CD8-positive, alpha-beta memory T cell (primary cell): ENCODE data around the gene PEX26. TPM values are rescaled to one million over a fixed set of nuclear protein-coding genes. Genes with fewer than 3 reads are reported as not detected.
A peak's percentile ranks its signal among the peaks of the same experiment; 100 is the strongest.
"Not testable (repeated sequence)": the region's sequence is repeated elsewhere in the genome, so short reads cannot be mapped to it uniquely, and the experiment has no call there.

Experiments
- CTCF ChIA-PET: fragments of 350-600 bp; sonication (Branson Sonifier 250); formaldehyde crosslinking; loops from one replicate; lab custom pipeline; 2021; ENCODE audit warnings: antibody characterized with exemption; lab: Charles Lee
- POLR2A ChIA-PET: fragments of 350-600 bp; sonication (Branson Sonifier 250); formaldehyde crosslinking; loops from one replicate; lab custom pipeline; 2021; ENCODE audit warnings: antibody characterized with exemption; lab: Charles Lee
- DNase-seq, 5 donors: peaks; one replicate each; pipeline versions ENCODE4 v3.0.0 to v3.0.0-alpha.2; 2020 to 2022; ENCODE audit warnings: mixed read lengths in 1 of 5
- H3K27ac ChIP-seq: one replicate; pipeline ENCODE4 v1.7.0; 2013; ENCODE audit warnings: low read depth, mild to moderate bottlenecking, low read length, moderate library complexity
- H3K27me3 ChIP-seq: 2 replicates; pipeline ENCODE4 v1.7.0; 2013; ENCODE audit warnings: low read length, mild to moderate bottlenecking; ENCODE audit not compliant: insufficient read depth, poor library complexity, severe bottlenecking
- H3K36me3 ChIP-seq: 2 replicates; pipeline ENCODE4 v1.7.0; 2013; ENCODE audit warnings: mild to moderate bottlenecking, low read length, moderate library complexity; ENCODE audit not compliant: insufficient read depth
- H3K4me1 ChIP-seq: 2 replicates; pipeline ENCODE4 v1.7.0; 2013; ENCODE audit warnings: mild to moderate bottlenecking, low read length, moderate library complexity; ENCODE audit not compliant: insufficient read depth
- H3K4me3 ChIP-seq: 2 replicates; pipeline ENCODE4 v1.7.0; 2013; ENCODE audit warnings: mild to moderate bottlenecking, low read length
- H3K9me3 ChIP-seq: 2 replicates; pipeline ENCODE4 v1.7.0; 2013; ENCODE audit warnings: mild to moderate bottlenecking, low read length
- H3K27ac Mint-ChIP-seq, 8 donors: one replicate each; pipeline ENCODE4 v1.8.0; 2020 to 2021; ENCODE audit warnings: mixed read lengths in 8 of 8, mild to moderate bottlenecking in 6 of 8, inconsistent platforms in 3 of 8, moderate library complexity in 3 of 8
- H3K27me3 Mint-ChIP-seq, 2 donors: one replicate each; pipeline ENCODE4 v1.8.0; 2020 to 2021; ENCODE audit warnings: mixed read lengths in 2 of 2, mild to moderate bottlenecking in 1 of 2, moderate library complexity in 1 of 2
- H3K36me3 Mint-ChIP-seq, 3 donors: one replicate each; pipeline ENCODE4 v1.8.0; 2020 to 2021; ENCODE audit warnings: mixed read lengths in 3 of 3, inconsistent platforms in 1 of 3, mild to moderate bottlenecking in 1 of 3
- H3K4me1 Mint-ChIP-seq, 3 donors: one replicate each; pipeline ENCODE4 v1.8.0; 2020 to 2021; ENCODE audit warnings: mixed read lengths in 3 of 3, inconsistent platforms in 1 of 3, mild to moderate bottlenecking in 1 of 3
- H3K4me3 Mint-ChIP-seq, 7 donors: one replicate each; pipeline ENCODE4 v1.8.0; 2020 to 2021; ENCODE audit warnings: mixed read lengths in 7 of 7, mild to moderate bottlenecking in 6 of 7, moderate library complexity in 4 of 7, inconsistent platforms in 2 of 7
- H3K9me3 Mint-ChIP-seq, 5 donors: one replicate each; pipeline ENCODE4 v1.8.0; 2020 to 2022; ENCODE audit warnings: mixed read lengths in 5 of 5, mild to moderate bottlenecking in 3 of 5, moderate library complexity in 2 of 5, inconsistent platforms in 1 of 5
- polyA plus RNA-seq: library from polyadenylated mRNA; unstranded; fragments of 300-500 nt; fragmentation: Illumina TruSeq; gene quantifications from one replicate; pipeline ENCODE4 v1.2.3, GENCODE V29; 2021
- total RNA-seq, 2 experiments: library from RNA; stranded (reverse); gene quantifications; one replicate each; pipeline ENCODE4 v1.2.3, GENCODE V29; 2021

PEX26 gene
- total and polyA plus RNA-seq, 3 experiments from 2014 or later, result 6.0 to 59.3 (median 56.7) TPM

DNA sequence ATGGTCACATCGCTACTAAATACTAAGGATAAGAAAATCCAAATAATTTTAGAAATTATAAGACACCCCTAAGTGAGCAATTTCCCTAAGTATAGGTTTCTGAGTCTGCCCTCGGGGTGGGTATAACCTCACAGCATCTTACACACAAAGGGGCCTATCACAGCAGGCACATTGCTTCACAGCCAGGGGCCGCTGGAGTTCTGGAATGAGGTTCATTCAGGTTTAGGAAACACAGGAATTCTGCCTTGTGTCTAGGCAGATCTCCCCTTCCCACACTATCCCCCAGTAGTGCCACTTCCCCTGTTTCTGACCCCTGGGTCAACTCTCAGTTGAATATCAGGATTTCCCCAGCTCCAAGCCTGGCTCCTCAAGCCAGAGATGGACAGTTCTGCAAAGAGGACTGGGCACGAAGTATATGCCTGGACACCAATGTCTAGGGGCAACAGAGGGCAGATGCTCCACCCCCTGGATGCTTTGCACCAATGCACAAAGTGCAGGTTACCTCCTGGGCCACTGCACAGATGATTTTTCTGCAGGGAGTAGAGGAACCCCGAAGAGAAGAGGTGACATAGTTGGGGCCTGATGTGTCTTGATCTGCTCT lies 44.3 kb downstream of the PEX26 start:
- Histone ChIP-seq H3K27me3 (no peaks in the 10 kb centered on the region), H3K4me1 (no peaks in the 10 kb centered on the region), H3K4me3 (no peak overlapping the region), H3K36me3 (no peaks in the 10 kb centered on the region), H3K27ac (no peak overlapping the region), H3K9me3 (no peaks in the 10 kb centered on the region)
- ChIA-PET POLR2A (no interaction called here), CTCF (no interaction called here)
- peaks cover 0 to 15% (median 10%) of the 10 kb centered on the region in 3 donors for H3K36me3 Mint-ChIP-seq
- H3K4me1 Mint-ChIP-seq, result peaks cover 0 to 5% (median 4%) of the 10 kb centered on the region in 3 donors
- H3K27ac Mint-ChIP-seq, result no peak overlapping the region
- H3K4me3 Mint-ChIP-seq, result no peak overlapping the region
- no peaks in the 10 kb centered on the region for H3K9me3 Mint-ChIP-seq
- no peak for DNase-seq
- H3K27me3 Mint-ChIP-seq, result no peaks in the 10 kb centered on the region

DNA sequence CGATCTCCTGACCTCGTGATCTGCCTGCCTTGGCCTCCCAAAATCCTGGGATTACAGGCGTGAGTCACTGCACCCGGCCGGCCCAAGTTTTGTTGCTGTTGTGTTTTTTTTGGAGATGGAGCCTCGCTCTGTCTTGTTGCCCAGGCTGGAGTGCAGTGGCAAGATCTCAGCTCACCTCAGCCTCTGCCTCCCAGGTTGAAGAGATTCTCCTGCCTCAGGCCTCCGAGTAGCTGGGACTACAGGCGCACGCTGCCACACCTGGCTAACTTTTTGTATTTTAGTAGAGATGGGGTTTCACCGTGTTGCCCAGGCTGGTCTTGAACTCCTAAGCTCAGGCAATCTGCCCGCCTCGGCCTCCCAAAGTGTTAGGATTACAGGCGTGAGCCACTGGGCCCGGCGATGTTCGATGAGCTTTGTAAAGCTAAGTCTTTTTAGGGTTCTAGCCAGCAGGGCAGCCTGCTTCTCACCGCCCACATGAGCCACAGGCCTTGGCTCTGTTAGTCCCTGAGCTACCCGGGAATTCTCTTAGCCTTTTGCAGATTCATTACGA lies 45.8 kb downstream of the PEX26 start:
- H3K9me3 Mint-ChIP-seq, DNase-seq, H3K27me3 Mint-ChIP-seq, POLR2A ChIA-PET, H3K4me3 ChIP-seq, H3K27me3 ChIP-seq, CTCF ChIA-PET, H3K4me1 Mint-ChIP-seq, H3K4me1 ChIP-seq, H3K36me3 ChIP-seq, H3K9me3 ChIP-seq, H3K27ac ChIP-seq: not testable (repeated sequence)
- H3K4me3 Mint-ChIP-seq, result peak overlapping the region in 1 of 7 donors; percentile 36
- peaks cover 0 to 17% (median 13%) of the 10 kb centered on the region in 3 donors for H3K36me3 Mint-ChIP-seq
- H3K27ac Mint-ChIP-seq, result peak overlapping the region in 1 of 8 donors; percentile 41

DNA sequence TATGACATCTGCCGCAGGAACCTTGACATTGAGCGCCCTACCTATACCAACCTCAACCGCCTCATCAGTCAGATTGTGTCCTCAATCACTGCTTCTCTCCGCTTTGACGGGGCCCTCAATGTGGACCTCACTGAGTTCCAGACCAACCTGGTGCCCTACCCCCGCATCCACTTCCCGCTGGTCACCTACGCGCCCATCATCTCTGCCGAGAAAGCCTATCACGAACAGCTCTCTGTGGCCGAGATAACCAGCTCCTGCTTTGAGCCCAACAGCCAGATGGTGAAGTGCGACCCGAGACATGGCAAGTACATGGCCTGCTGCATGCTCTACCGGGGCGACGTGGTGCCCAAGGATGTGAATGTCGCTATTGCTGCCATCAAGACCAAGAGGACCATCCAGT lies 48.8 kb downstream of the PEX26 start:
- no peak overlapping the region for H3K4me3 ChIP-seq
- H3K27me3 ChIP-seq, result no peaks in the 10 kb centered on the region
- H3K4me1 ChIP-seq, result no peaks in the 10 kb centered on the region
- Mint-ChIP-seq H3K36me3 (peaks cover 0 to 29% (median 13%) of the 10 kb centered on the region in 3 donors), H3K4me1 (no peaks in the 10 kb centered on the region), H3K27me3 (no peaks in the 10 kb centered on the region), H3K9me3 (no peaks in the 10 kb centered on the region), H3K4me3 (no peak overlapping the region), H3K27ac (no peak overlapping the region)
- no peak for DNase-seq
- no peak overlapping the region for H3K27ac ChIP-seq
- no peaks in the 10 kb centered on the region for H3K9me3 ChIP-seq
- H3K36me3 ChIP-seq, result no peaks in the 10 kb centered on the region
- ChIA-PET CTCF (interaction anchor here (0.8 kb wide), 1 partner anchor 30 kb away, joined by 3 read pairs; no protein-coding TSS in a partner anchor), POLR2A (no interaction called here)

DNA sequence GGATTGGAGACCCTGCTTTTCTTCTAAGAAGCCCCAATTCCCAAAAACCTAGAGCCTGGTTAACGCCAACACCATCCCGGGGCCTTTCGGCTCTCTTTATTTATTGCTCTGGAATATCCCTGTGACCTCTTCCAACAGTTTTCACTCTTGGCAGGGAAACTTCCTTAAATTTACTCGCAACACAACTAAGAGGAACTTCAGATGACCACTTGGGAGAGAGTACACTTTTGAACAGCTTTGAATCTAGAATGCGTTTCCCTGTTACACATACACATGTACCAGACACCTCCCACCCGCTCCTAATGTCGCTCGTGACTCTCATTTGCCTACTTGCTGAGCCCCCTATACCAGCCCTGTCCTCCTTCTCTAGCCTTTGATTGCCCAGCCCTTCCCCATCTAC lies 52.2 kb downstream of the PEX26 start:
- Histone ChIP-seq H3K27me3 (no peaks in the 10 kb centered on the region), H3K9me3 (no peaks in the 10 kb centered on the region), H3K27ac (no peak overlapping the region), H3K36me3 (no peaks in the 10 kb centered on the region), H3K4me1 (no peaks in the 10 kb centered on the region), H3K4me3 (no peak overlapping the region)
- Mint-ChIP-seq H3K4me3 (no peak overlapping the region), H3K36me3 (peaks cover 0 to 34% (median 9%) of the 10 kb centered on the region in 3 donors), H3K27ac (no peak overlapping the region), H3K9me3 (no peaks in the 10 kb centered on the region), H3K4me1 (no peaks in the 10 kb centered on the region), H3K27me3 (no peaks in the 10 kb centered on the region)
- DNase-seq, result no peak
- POLR2A ChIA-PET, result no interaction called here
- CTCF ChIA-PET, result no interaction called here

DNA sequence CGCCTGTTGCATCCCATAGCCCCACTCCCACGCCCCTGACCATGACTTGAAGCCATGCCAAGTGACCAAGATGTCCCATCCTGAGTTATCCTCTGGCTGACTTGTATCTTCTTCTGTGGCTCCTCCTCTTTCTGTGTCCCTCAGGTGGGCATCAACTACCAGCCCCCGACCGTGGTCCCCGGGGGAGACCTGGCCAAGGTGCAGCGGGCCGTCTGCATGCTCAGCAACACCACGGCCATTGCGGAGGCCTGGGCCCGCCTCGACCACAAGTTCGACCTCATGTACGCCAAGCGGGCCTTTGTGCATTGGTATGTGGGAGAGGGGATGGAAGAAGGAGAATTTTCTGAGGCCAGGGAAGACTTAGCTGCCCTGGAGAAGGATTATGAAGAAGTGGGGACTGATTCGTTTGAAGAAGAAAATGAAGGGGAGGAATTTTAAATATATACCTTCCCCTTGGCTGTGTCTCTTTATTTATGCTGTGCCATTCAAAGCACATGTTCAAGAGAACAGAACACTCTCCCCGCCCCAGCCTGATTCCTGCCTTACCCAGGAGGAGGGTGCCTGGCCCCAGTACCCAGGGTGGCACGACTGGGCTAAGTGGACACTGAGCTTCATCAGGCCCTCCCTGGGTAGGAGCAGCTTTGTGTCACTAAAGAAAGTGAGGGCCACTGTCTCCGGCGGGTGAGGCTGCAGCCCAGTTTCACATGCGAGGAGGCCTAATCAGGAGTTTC lies 53.1 kb downstream of the PEX26 start:
- POLR2A ChIA-PET, result no interaction called here
- no peaks in the 10 kb centered on the region for H3K27me3 ChIP-seq
- no peaks in the 10 kb centered on the region for H3K9me3 ChIP-seq
- no peak overlapping the region for H3K27ac ChIP-seq
- no peaks in the 10 kb centered on the region for H3K27me3 Mint-ChIP-seq
- H3K4me1 Mint-ChIP-seq, result no peaks in the 10 kb centered on the region
- no peak overlapping the region for H3K27ac Mint-ChIP-seq
- H3K4me3 Mint-ChIP-seq, result no peak overlapping the region
- no peak overlapping the region for H3K4me3 ChIP-seq
- H3K36me3 ChIP-seq, result no peaks in the 10 kb centered on the region
- CTCF ChIA-PET, result no interaction called here
- H3K9me3 Mint-ChIP-seq, result no peaks in the 10 kb centered on the region
- peaks cover 0 to 35% (median 9%) of the 10 kb centered on the region in 3 donors for H3K36me3 Mint-ChIP-seq
- no peaks in the 10 kb centered on the region for H3K4me1 ChIP-seq
- no peak for DNase-seq

DNA sequence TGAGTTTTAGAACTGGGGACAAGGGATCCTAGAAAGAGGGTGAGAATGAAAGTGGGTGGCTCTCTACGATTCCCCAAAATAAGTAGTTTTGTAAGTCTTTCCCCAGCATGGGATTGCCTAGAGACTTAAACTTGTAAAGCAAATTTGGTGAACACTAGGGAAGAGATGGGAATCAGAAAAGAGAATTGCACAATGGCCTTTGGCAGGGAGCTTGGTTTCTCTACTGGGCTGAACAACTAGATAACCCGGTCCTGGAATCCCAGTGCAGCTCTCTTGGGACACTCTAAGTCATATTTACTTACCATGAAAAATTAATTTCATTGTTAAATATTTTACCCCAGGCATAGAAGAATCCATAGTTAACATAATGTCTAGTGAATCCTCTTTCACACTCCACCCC lies 55.7 kb downstream of the PEX26 start:
- POLR2A ChIA-PET, result no interaction called here
- Histone ChIP-seq H3K4me1 (no peaks in the 10 kb centered on the region), H3K36me3 (no peaks in the 10 kb centered on the region), H3K27me3 (no peaks in the 10 kb centered on the region), H3K27ac (no peak overlapping the region), H3K9me3 (no peaks in the 10 kb centered on the region), H3K4me3 (no peak overlapping the region)
- DNase-seq, result no peak
- peaks cover 0 to 26% (median 0%) of the 10 kb centered on the region in 3 donors for H3K36me3 Mint-ChIP-seq
- CTCF ChIA-PET, result no interaction called here
- H3K4me1 Mint-ChIP-seq, result no peaks in the 10 kb centered on the region
- H3K4me3 Mint-ChIP-seq, result no peak overlapping the region
- H3K27me3 Mint-ChIP-seq, result no peaks in the 10 kb centered on the region
- H3K27ac Mint-ChIP-seq, result peak overlapping the region in 2 of 8 donors; percentile 29 to 49
- H3K9me3 Mint-ChIP-seq, result no peaks in the 10 kb centered on the region

DNA sequence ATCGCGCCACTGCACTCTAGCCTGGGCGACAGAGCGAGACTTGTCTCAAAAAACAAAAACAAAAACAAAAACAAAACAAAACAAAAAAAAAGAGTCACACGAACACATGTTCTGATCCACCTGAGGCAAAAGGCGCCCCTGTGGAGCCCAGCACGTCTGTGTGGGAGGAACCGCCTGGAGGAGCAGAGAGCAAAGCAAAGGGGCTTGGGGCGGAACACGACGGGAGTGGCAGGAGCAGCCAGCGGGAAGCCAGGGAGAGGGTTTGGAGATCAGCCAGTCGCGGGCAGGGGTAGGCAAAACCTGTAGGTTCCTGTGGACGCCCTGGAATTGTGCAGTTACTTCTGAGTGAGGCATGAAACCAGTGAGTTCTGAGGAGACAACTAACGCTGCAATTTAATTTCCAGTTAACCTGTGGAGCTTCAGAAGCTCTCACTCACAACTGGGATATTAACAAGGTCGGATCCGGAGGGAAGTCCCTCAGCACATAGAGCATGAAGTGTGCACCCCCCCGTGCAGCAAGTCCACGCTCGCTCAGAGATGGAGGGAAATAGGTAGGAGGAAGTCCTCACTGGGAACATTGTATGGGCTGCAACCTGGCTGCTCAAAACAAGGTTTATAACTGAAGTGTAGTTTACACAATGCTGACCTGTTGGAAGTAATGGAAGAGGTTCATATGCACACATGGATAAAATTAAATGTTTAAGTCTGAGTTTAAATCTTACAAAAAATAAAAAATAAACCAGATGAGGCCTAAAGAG lies 59.0 kb downstream of the PEX26 start:
- ChIA-PET POLR2A (no interaction called here), CTCF (no interaction called here)
- H3K4me3 Mint-ChIP-seq, result no peak overlapping the region
- Histone ChIP-seq H3K4me1 (no peaks in the 10 kb centered on the region), H3K4me3 (no peak overlapping the region), H3K9me3 (no peaks in the 10 kb centered on the region), H3K36me3 (no peaks in the 10 kb centered on the region), H3K27ac (no peak overlapping the region), H3K27me3 (no peaks in the 10 kb centered on the region)
- H3K9me3 Mint-ChIP-seq, result no peaks in the 10 kb centered on the region
- no peak overlapping the region for H3K27ac Mint-ChIP-seq
- DNase-seq, result no peak
- no peaks in the 10 kb centered on the region for H3K4me1 Mint-ChIP-seq
- peaks cover 0 to 16% (median 4%) of the 10 kb centered on the region in 3 donors for H3K36me3 Mint-ChIP-seq
- no peaks in the 10 kb centered on the region for H3K27me3 Mint-ChIP-seq

DNA sequence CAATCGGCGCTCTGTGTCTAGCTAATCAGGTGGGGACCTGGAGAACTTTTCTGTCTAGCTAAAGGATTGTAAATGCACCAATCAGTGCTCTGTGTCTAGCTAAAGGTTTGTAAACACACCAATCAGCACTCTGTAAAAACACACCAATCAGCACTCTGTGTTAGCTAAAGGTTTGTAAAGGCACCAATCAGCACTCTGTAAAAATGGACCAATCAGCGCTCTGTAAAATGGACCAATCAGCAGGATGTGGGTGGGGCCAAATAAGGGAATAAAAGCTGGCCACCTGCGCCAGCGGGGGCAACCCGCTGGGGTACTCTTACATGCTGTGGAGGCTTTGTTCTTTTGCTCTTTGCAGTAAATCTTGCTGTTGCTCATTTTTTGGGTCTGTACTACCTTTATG lies 63.2 kb downstream of the PEX26 start:
- H3K36me3 Mint-ChIP-seq, H3K27me3 ChIP-seq, DNase-seq, POLR2A ChIA-PET, H3K27ac Mint-ChIP-seq, H3K4me3 ChIP-seq, CTCF ChIA-PET, H3K4me1 ChIP-seq, H3K36me3 ChIP-seq, H3K9me3 Mint-ChIP-seq, H3K27ac ChIP-seq, H3K9me3 ChIP-seq, H3K4me3 Mint-ChIP-seq, H3K27me3 Mint-ChIP-seq, H3K4me1 Mint-ChIP-seq: not testable (repeated sequence)
